Esophagus muscularis mucosa (tissue), 4 donors: ENCODE measurements around the gene ZNF436.

Experiments
- EP300 ChIP-seq: sonication (generic); formaldehyde crosslinking; IDR thresholded peaks from one replicate; pipeline ENCODE4 v1.6.1; 2017; ENCODE audit warnings: antibody characterized with exemption
- POLR2AphosphoS5 ChIP-seq, 2 donors: sonication (generic); formaldehyde crosslinking; IDR thresholded peaks; one replicate each; pipeline ENCODE4 v1.6.1; 2017; ENCODE audit warnings: antibody characterized with exemption in 2 of 2
- TF ChIP-seq, protein P1 (sequence below), 3 experiments: fragments of 200-600 bp in 2 of 3; fragments of 450-650 bp in 1 of 3; sonication (generic) in 2 of 3; IDR thresholded peaks; one replicate each; pipeline ENCODE4 v1.5.1; 2017 to 2019; ENCODE audit warnings: antibody characterized with exemption in 3 of 3, mild to moderate bottlenecking in 2 of 3, moderate library complexity in 1 of 3

DNA sequence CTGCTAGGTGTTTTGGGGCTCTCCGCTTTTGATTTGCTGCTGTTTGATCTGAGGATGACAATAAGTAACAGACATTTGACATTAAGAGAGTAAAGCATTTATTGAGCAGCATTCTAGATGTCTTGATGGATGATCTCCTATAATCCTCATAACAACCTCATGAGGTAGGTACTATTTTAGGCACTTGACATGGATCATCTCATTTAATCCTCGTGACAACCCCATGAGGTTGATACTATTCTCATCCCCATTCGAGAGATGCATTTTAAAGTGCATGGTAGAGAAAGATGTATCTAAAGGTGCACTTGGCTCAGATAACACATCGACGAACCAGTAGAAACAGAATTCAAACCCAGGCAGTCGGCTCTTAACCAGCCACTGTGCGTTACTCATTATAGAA is 28.3 kb upstream of the ZNF436 start:
- TF ChIP-seq, protein P1, sequence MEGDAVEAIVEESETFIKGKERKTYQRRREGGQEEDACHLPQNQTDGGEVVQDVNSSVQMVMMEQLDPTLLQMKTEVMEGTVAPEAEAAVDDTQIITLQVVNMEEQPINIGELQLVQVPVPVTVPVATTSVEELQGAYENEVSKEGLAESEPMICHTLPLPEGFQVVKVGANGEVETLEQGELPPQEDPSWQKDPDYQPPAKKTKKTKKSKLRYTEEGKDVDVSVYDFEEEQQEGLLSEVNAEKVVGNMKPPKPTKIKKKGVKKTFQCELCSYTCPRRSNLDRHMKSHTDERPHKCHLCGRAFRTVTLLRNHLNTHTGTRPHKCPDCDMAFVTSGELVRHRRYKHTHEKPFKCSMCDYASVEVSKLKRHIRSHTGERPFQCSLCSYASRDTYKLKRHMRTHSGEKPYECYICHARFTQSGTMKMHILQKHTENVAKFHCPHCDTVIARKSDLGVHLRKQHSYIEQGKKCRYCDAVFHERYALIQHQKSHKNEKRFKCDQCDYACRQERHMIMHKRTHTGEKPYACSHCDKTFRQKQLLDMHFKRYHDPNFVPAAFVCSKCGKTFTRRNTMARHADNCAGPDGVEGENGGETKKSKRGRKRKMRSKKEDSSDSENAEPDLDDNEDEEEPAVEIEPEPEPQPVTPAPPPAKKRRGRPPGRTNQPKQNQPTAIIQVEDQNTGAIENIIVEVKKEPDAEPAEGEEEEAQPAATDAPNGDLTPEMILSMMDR (IDR thresholded peaks at IDR 0.05) = no peak
- no peak for TF ChIP-seq EP300
- TF ChIP-seq POLR2AphosphoS5 (IDR thresholded peaks at IDR 0.05) = no peak
